ENCODE measurements around the gene TRPM6.
"Not testable (repeated sequence)": the region's sequence is repeated elsewhere in the genome, so short reads cannot be mapped to it uniquely, and the experiment has no call there.

Gene TRPM6

DNA sequence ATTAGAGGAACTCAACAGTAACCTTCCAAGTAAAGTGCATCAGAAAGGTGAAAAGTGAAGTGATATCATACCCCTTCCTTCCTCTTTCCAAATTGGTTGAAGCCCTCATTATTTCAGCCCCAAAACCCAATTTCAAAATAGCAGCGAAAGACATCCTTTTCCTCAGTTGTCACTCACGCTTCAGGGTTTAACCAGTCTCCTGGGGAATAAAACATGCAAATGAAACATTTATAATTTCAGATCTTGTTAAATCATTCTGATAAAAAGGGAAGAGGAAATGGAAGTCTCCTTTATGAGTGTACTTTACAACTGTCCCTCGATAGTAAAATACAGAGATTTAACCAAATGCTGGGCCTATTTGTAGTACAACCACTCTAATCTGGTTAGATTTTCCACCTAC is 22.5 kb downstream of the TRPM6 start:
- H3K27ac ChIP-seq = no peak overlapping the region
- TF ChIP-seq, protein P1, sequence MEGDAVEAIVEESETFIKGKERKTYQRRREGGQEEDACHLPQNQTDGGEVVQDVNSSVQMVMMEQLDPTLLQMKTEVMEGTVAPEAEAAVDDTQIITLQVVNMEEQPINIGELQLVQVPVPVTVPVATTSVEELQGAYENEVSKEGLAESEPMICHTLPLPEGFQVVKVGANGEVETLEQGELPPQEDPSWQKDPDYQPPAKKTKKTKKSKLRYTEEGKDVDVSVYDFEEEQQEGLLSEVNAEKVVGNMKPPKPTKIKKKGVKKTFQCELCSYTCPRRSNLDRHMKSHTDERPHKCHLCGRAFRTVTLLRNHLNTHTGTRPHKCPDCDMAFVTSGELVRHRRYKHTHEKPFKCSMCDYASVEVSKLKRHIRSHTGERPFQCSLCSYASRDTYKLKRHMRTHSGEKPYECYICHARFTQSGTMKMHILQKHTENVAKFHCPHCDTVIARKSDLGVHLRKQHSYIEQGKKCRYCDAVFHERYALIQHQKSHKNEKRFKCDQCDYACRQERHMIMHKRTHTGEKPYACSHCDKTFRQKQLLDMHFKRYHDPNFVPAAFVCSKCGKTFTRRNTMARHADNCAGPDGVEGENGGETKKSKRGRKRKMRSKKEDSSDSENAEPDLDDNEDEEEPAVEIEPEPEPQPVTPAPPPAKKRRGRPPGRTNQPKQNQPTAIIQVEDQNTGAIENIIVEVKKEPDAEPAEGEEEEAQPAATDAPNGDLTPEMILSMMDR (conservative IDR thresholded peaks at IDR 0.05) = no peak
- no peak for TF ChIP-seq ZFX (IDR thresholded peaks at IDR 0.05)

DNA sequence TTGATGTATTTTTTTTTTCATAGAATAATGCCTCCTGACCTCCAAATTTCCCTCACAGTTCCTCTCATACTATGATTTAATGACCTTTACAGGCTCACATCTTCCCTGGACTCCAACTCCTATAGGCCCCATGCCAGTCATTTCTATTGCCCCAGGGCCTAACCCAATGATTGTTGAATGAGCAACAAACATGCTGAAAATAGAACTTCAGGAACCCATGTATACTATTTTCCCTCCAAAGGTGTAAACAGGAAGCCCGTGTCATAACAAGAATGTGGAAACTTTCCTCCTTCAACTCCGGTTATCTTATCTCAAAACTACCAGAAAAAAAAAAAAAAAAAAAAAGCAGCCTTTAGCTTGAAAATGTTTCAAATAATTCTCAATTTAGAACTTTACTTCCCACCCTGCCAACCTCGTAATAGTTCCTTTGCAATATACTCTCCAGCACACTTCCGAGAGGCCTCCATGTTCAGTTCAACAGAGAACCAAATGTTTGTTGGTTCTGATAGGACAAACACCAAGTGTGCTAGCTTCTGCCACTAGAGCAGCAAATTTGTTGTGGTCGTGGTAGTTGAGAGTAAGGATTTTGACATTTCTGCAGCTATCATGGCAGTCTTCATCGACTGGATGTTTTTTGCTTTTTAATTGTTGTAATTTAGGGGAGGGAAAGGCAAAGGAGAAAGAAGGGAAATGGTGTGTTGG is 25.8 kb downstream of the TRPM6 start:
- H3K27ac ChIP-seq = no peak overlapping the region
- TF ChIP-seq ZFX (IDR thresholded peaks at IDR 0.05) = no peak
- TF ChIP-seq, protein P1 (conservative IDR thresholded peaks at IDR 0.05) = no peak

DNA sequence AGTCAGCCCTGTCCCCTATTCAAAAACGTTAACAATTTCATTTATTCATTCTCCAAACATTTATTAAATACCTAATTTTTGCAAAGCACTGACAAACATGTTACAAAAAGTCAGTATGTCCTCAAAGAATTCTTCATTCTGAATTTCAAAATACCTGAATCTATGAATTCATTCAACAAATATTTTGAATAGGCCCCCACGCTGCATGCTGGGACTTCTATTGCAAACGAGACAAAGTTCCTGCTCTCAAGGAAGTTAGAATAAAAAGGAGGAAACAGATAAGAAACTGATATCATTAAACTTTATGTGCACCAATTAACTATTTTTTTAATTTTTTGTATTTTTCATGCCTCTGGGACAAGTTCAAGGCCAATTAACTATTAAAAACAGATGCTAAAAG is 26.6 kb downstream of the TRPM6 start:
- H3K27ac ChIP-seq = no peak overlapping the region
- no peak for TF ChIP-seq ZFX (IDR thresholded peaks at IDR 0.05)
- TF ChIP-seq, protein P1 (conservative IDR thresholded peaks at IDR 0.05) = no peak

DNA sequence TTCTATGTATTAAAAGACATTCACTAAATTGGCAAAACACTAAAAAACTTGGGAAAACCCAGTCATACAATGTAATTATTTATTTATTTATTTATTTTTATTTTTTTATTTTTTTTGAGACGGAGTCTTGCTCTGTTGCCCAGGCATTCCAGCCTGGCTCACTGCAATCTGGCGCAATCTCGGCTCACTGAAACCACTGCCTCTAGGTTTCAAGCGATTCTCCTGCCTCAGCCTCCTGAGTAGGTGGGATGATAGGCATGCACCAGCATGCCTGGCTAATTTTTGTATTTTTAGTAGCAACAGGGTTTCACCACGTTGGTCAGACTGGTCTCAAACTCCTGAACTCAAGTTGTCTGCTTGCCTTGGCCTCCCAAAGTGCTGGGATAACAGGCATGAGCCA is 27.5 kb downstream of the TRPM6 start:
- H3K27ac ChIP-seq = not testable (repeated sequence)

DNA sequence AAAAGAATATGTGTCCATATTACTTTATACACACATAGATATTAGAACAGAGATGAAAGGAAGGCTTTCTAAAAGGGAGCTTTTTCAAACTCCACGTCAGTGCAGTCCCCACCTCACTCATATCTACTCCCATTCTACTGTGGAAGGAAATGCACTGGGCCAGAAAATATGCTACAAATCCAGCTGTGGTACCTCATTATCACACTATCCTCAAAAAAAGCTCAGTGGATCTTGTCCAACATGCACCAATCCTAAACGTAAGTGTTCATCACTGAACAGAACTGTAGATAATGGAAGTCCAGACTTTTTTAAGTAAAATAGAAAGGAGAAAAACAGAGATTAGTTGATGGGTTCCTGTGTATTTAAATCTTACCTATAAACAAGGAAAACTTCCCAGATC is 27.9 kb downstream of the TRPM6 start:
- H3K27ac ChIP-seq = no peak overlapping the region
- TF ChIP-seq ZFX (IDR thresholded peaks at IDR 0.05) = no peak
- TF ChIP-seq, protein P1 (conservative IDR thresholded peaks at IDR 0.05) = no peak

DNA sequence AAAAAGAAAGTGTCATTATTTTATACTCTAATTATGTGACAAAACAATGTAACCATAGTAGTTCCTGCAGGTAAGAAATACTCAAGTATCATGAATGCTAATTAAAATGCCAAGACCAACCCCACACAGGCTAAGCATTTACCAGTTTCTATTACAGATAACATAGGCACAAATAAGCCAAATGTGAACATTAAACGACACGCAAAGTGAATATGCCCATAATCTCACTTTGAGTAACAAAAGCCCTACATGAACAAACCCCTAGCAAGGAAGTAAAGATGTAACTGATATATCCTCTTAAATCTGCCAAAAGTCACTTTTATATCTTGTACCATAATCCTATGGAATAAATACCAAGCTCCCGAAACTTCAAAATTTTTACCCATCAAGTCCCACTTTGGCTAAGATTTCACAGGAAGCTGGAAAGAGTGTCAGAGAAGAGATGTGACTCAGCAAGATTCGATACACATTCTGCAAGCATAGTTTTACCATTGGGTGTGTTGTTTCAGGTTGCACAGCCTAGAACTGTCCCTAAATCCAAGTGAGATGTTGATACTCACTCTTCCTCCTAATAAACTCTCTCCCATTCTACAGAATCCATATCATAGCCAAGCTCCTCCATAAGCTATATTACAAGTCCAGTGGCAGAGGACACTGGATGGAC is 28.8 kb downstream of the TRPM6 start:
- TF ChIP-seq, protein P1 (conservative IDR thresholded peaks at IDR 0.05) = no peak
- TF ChIP-seq ZFX (IDR thresholded peaks at IDR 0.05) = no peak
- H3K27ac ChIP-seq = no peak overlapping the region

DNA sequence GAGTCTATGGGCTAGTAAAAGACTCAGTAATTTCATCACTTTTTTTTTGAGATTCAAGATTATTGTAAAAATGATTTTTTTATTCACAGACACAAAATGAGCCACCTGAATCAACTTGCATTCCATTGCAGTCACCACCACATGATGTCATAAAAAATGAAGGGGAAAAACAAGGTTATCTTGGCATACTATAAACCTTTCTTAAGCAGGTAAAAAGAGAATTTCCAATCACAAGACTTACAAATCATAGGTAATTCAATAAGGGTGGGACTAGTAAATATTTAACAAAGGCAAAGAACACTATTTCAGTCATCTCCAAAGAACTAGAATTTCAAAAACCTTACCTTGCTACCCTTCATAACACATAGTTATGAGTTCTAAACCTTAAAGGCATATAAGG is 30.7 kb downstream of the TRPM6 start:
- H3K27ac ChIP-seq = no peak overlapping the region
- no peak for TF ChIP-seq ZFX (IDR thresholded peaks at IDR 0.05)
- TF ChIP-seq, protein P1 (conservative IDR thresholded peaks at IDR 0.05) = no peak

DNA sequence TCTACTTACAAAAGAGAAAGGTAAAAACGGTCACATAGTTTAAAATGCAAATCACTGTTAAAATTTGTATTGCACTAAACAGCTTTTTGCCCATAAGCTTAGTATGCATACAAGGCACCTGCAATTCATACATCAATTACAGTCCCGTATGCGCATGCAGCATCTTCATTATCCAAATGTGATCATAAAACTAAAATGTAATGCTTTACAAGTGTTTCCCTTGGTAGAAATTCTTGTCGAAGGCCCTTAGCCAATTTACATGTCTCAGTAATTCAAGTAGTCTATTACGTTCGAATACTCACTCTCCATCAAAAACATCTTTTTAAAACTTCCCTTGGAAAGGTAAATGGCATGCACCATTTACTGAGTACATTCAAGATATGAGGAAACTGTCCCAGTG is 32.6 kb downstream of the TRPM6 start:
- no peak overlapping the region for H3K27ac ChIP-seq
- TF ChIP-seq, protein P1 (conservative IDR thresholded peaks at IDR 0.05) = no peak
- no peak for TF ChIP-seq ZFX (IDR thresholded peaks at IDR 0.05)

DNA sequence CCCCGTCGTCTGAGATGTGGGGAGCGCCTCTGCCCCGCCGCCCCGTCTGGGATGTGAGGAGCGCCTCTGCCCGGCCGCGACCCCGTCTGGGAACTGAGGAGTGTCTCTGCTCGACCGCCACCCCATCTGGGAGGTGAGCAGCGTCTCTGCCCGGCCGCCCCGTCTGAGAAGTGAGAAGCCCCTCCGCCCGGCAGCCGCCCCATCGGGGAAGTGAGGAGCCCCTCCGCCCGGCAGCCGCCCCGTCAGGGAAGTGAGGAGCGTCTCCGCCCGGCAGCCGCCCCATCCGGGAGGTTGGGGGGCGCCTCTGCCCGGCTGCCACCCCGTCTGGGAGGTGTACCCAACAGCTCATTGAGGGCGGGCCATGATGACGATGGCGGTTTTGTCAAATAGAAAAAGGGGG is 34.7 kb downstream of the TRPM6 start:
- H3K27ac ChIP-seq = not testable (repeated sequence)
